HepG2 (cell line): ENCODE measurements around the gene HELZ. TPM values are rescaled to one million over a fixed set of nuclear protein-coding genes. Genes with fewer than 3 reads are reported as not detected.

Experiments
- ATAD3A ChIP-seq: sonication (generic); formaldehyde crosslinking; IDR thresholded peaks from 2 replicates; pipeline ENCODE4 v1.4.0; 2020; ENCODE audit warnings: missing genetic modification reagents
- BATF2 ChIP-seq: sonication (generic); formaldehyde crosslinking; IDR thresholded peaks from 2 replicates; pipeline ENCODE4 v1.8.0; 2022; ENCODE audit warnings: mild to moderate bottlenecking, missing genetic modification reagents, moderate library complexity
- CBX2 ChIP-seq, 2 experiments: fragments of 200-600 bp in 1 of 2; sonication (generic); formaldehyde crosslinking in 1 of 2; IDR thresholded peaks; 2 replicates each; pipeline versions ENCODE4 v1.7.0 to v1.8.1; 2018 to 2022; ENCODE audit warnings: low read depth in 2 of 2, low read length in 1 of 2, mild to moderate bottlenecking in 1 of 2, missing genetic modification reagents in 1 of 2
- ELF1 ChIP-seq: sonication (generic); formaldehyde crosslinking; IDR thresholded peaks from 2 replicates; pipeline ENCODE4 v1.4.0; 2020; ENCODE audit warnings: missing genetic modification reagents
- GATAD2A ChIP-seq: IDR thresholded peaks from 2 replicates; pipeline ENCODE4 v1.6.1; 2016
- GRHL1 ChIP-seq: sonication (generic); formaldehyde crosslinking; conservative IDR thresholded peaks from 2 replicates; pipeline ENCODE4 v1.8.0; 2022; ENCODE audit warnings: missing genetic modification reagents
- LCORL ChIP-seq, 2 experiments: fragments of 450-650 bp in 1 of 2; sonication (generic) in 1 of 2; formaldehyde crosslinking in 1 of 2; IDR thresholded peaks; 2 replicates each; pipeline versions ENCODE4 v1.5.0 to v1.6.1; 2017 to 2020; ENCODE audit warnings: antibody characterized with exemption in 1 of 2, missing genetic modification reagents in 1 of 2
- MAFK ChIP-seq, 2 experiments: IDR thresholded peaks in 1 of 2; conservative IDR thresholded peaks in 1 of 2; 2 replicates each; pipeline ENCODE4 v1.6.1; 2011; ENCODE audit warnings: improper control_type of control experiment in 2 of 2, low read length in 2 of 2
- MED13 ChIP-seq: sonication (generic); formaldehyde crosslinking; IDR thresholded peaks from 2 replicates; pipeline ENCODE4 v1.5.0; 2020; ENCODE audit warnings: missing genetic modification reagents
- NAIF1 ChIP-seq: sonication (generic); formaldehyde crosslinking; IDR thresholded peaks from 2 replicates; pipeline ENCODE4 v1.5.0; 2020; ENCODE audit warnings: mild to moderate bottlenecking, missing genetic modification reagents, borderline replicate concordance
- NFYB ChIP-seq: sonication (generic); formaldehyde crosslinking; IDR thresholded peaks from 2 replicates; pipeline ENCODE4 v1.4.0; 2020; ENCODE audit warnings: missing genetic modification reagents
- PLRG1 ChIP-seq: fragments of 450-650 bp; conservative IDR thresholded peaks from 2 replicates; pipeline ENCODE4 v1.6.1; 2016
- RCOR2 ChIP-seq: IDR thresholded peaks from 2 replicates; pipeline ENCODE4 v1.6.1; 2016; ENCODE audit warnings: missing biosample characterization, missing genetic modification reagents
- STAT5B ChIP-seq: sonication (generic); formaldehyde crosslinking; IDR thresholded peaks from 2 replicates; pipeline ENCODE4 v1.4.0; 2020; ENCODE audit warnings: missing genetic modification reagents
- TRAFD1 ChIP-seq: sonication (generic); formaldehyde crosslinking; IDR thresholded peaks from 2 replicates; pipeline ENCODE4 v1.5.1; 2020; ENCODE audit warnings: missing genetic modification reagents, mild to moderate bottlenecking, borderline replicate concordance
- YY1 ChIP-seq: IDR thresholded peaks from 2 replicates; pipeline ENCODE4 v1.6.1; 2011; ENCODE audit warnings: low read length, low read depth, moderate library complexity, mild to moderate bottlenecking; ENCODE audit not compliant: insufficient read depth, insufficient replicate concordance
- ZNF121 ChIP-seq: sonication (generic); formaldehyde crosslinking; IDR thresholded peaks from 2 replicates; pipeline ENCODE4 v1.5.0; 2020; ENCODE audit warnings: mild to moderate bottlenecking, missing genetic modification reagents
- ZNF136 ChIP-seq: sonication (generic); formaldehyde crosslinking; IDR thresholded peaks from 2 replicates; pipeline ENCODE4 v1.8.1; 2022; ENCODE audit warnings: low read depth, mild to moderate bottlenecking, moderate library complexity, missing genetic modification reagents
- ZNF264 ChIP-seq: sonication (generic); formaldehyde crosslinking; IDR thresholded peaks from 2 replicates; pipeline ENCODE4 v1.4.0; 2020; ENCODE audit warnings: missing genetic modification reagents
- ZNF275 ChIP-seq: sonication (generic); formaldehyde crosslinking; IDR thresholded peaks from 2 replicates; pipeline ENCODE4 v1.8.0; 2022; ENCODE audit warnings: missing genetic modification reagents, mild to moderate bottlenecking, inconsistent platforms, borderline replicate concordance
- ZNF441 ChIP-seq: sonication (generic); formaldehyde crosslinking; IDR thresholded peaks from 2 replicates; pipeline ENCODE4 v1.7.0; 2021; ENCODE audit warnings: missing genetic modification reagents, borderline replicate concordance
- ZNF547 ChIP-seq: sonication (generic); formaldehyde crosslinking; IDR thresholded peaks from 2 replicates; pipeline ENCODE4 v1.5.1; 2020; ENCODE audit warnings: mild to moderate bottlenecking, missing genetic modification reagents
- ZNF678 ChIP-seq: sonication (generic); formaldehyde crosslinking; IDR thresholded peaks from 2 replicates; pipeline ENCODE4 v1.4.0; 2020; ENCODE audit warnings: mild to moderate bottlenecking, missing genetic modification reagents
- ZNF788 ChIP-seq: sonication (generic); formaldehyde crosslinking; IDR thresholded peaks from 2 replicates; pipeline ENCODE4 v1.5.0; 2020; ENCODE audit warnings: mild to moderate bottlenecking, missing genetic modification reagents, borderline replicate concordance
- ZSCAN20 ChIP-seq: sonication (generic); formaldehyde crosslinking; IDR thresholded peaks from 2 replicates; pipeline ENCODE4 v1.4.0; 2020; ENCODE audit warnings: missing genetic modification reagents, mild to moderate bottlenecking, borderline replicate concordance
- polyA plus RNA-seq, 8 experiments: library from polyadenylated mRNA; depleted of rRNA in 3 of 8; stranded (reverse) in 7 of 8; unstranded in 1 of 8; fragments of >200 nt; fragmentation: Illumina TruSeq in 4 of 8; extraction: Trizol in 4 of 8; gene quantifications; 2 replicates each; pipeline versions ENCODE4 v1.2.1 to v1.2.3, GENCODE V29; 2011 to 2016; ENCODE audit warnings: low read depth in 4 of 8, missing spikeins in 1 of 8, mixed read lengths in 1 of 8; ENCODE audit not compliant: insufficient read depth in 1 of 8
- total RNA-seq, 5 experiments: library from RNA; depleted of rRNA; stranded (reverse); fragments of >200 nt; fragmentation: Illumina TruSeq; extraction: Trizol; gene quantifications; 2 replicates each; pipeline ENCODE4 v1.2.3, GENCODE V29; 2016; ENCODE audit warnings: low read depth in 1 of 5

HELZ gene
- total and polyA plus RNA-seq, 2 of the 13 experiments (the other 11 are each of a cell fraction or from before 2014, with no cell fraction given): 35.3 to 52.4 TPM

DNA sequence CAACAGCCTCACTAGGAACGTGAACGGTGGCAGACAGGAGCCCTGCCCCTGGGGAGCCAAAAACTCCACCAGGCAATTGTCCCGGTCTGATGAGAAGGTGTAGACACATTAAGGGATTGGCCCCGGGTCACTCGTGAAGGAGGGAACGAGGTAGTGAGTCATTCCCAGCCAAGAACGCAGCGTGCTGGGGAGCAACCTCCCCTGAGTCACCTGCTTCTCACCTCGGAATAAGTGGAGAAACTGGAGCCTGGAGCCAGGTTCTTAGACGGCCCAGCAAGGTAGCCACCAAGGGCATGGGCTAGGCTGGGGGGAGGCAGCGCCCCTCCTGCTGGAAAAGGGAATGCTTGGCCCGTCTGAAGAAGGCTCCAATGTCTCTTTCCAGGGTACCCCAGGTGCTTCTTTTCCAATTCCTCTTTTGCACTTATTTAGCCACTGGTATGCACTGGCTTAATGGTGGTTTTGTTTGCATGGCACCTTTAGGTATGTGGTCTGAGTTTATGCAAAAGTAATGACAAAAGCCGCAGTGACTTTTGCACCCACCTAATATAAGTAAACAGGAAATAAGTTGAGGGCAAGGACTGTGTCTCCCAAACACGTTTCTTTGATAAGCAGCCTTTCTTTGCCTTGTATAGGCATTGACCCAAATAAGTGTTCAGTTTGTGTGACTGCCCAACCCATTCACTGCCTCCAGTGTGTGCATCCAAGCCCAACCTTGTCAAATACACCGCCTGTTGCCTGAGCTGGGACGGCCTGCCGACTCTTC lies 1.8 kb upstream of the HELZ start (continued):
- TF ChIP-seq TRAFD1 (CRISPR knock-in tag) (peak; percentile 77; the same call in 1 of the 2 replicates), GATAD2A (CRISPR knock-in tag) (peak; percentile 74), ZNF264 (CRISPR knock-in tag) (peak; percentile 91), ZNF441 (CRISPR knock-in tag) (no peak), ZNF788 (peak; percentile 26; the same call in 1 of the 2 replicates), ATAD3A (CRISPR knock-in tag) (no peak), RCOR2 (CRISPR knock-in tag) (peak; percentile 77; the same call in 1 of the 2 replicates), ZNF136 (CRISPR knock-in tag) (no peak), STAT5B (CRISPR knock-in tag) (no peak), CBX2 (IDR thresholded peaks at IDR 0.05; ENCODE audit: low read depth, low read length) (no peak), CBX2 (CRISPR knock-in tag; IDR thresholded peaks at IDR 0.05; ENCODE audit: low read depth) (no peak; the same call in 1 of the 2 replicates), LCORL (IDR thresholded peaks at IDR 0.05) (peak; percentile 85), LCORL (CRISPR knock-in tag; IDR thresholded peaks at IDR 0.05) (peak; percentile 98), BATF2 (CRISPR knock-in tag) (no peak; the same call in 1 of the 2 replicates), ZNF678 (CRISPR knock-in tag) (no peak), MAFK (conservative IDR thresholded peaks at IDR 0.05 in 1 of 2, IDR thresholded peaks at IDR 0.05 in 1 of 2; ENCODE audit: low read length in 2 of 2) (no peak), ZSCAN20 (CRISPR knock-in tag) (peak; percentile 37; the same call in 1 of the 2 replicates), NFYB (no peak; the same call in 1 of the 2 replicates), ZNF121 (CRISPR knock-in tag) (peak; percentile 44; the same call in 1 of the 2 replicates), ELF1 (CRISPR knock-in tag) (peak; percentile 77), ZNF547 (CRISPR knock-in tag) (no peak; the same call in 1 of the 2 replicates), MED13 (CRISPR knock-in tag) (peak; percentile 36; the same call in 1 of the 2 replicates), ZNF275 (CRISPR knock-in tag) (peak; percentile 83), YY1 (no peak), NAIF1 (CRISPR knock-in tag) (peak; percentile 48; the same call in 1 of the 2 replicates), PLRG1 (no peak), GRHL1 (CRISPR knock-in tag) (no peak)
